Adrenal gland (tissue), 12 donors: ENCODE results near the gene CARS2. TPM values are rescaled to one million over a fixed set of nuclear protein-coding genes. Genes with fewer than 3 reads are reported as not detected.
A peak's percentile ranks its signal among the peaks of the same experiment; 100 is the strongest.
"Not testable (repeated sequence)": the region's sequence is repeated elsewhere in the genome, so short reads cannot be mapped to it uniquely, and the experiment has no call there.

Source experiments
- DNase-seq, 7 donors: peaks; one replicate each; pipeline ENCODE4 v3.0.0-alpha.2; 2019 to 2020
- H3K27ac ChIP-seq, 5 donors: fragments of 200-600 bp; sonication (generic) in 4 of 5; 1 replicate in 3 of 5; 2 replicates in 2 of 5; pipeline versions ENCODE4 v1.5.1 to v1.8.0; 2016 to 2020; ENCODE audit warnings: mild to moderate bottlenecking in 1 of 5
- H3K27me3 ChIP-seq: fragments of 200-600 bp; 2 replicates; pipeline ENCODE4 v1.8.0; 2021
- H3K36me3 ChIP-seq, 2 donors: fragments of 200-600 bp; replicated peaks in 1 of 2; 1 replicate in 1 of 2; 2 replicates in 1 of 2; pipeline versions ENCODE4 v1.5.1 to v1.8.0; 2018 to 2022
- H3K4me1 ChIP-seq, 2 donors: fragments of 200-600 bp; replicated peaks in 1 of 2; 1 replicate in 1 of 2; 2 replicates in 1 of 2; pipeline versions ENCODE4 v1.5.1 to v1.8.0; 2018 to 2021
- H3K4me3 ChIP-seq, 4 donors: fragments of 200-600 bp; sonication (generic) in 3 of 4; one replicate each; pipeline ENCODE4 v1.5.1; 2016 to 2018
- H3K9me3 ChIP-seq, 3 donors: fragments of 200-600 bp; sonication (generic) in 1 of 3; replicated peaks in 1 of 3; 1 replicate in 2 of 3; 2 replicates in 1 of 3; pipeline versions ENCODE4 v1.5.1 to v1.8.0; 2016 to 2021
- POLR2A ChIP-seq, 2 donors: fragments of 450-650 bp; IDR thresholded peaks; one replicate each; pipeline ENCODE4 v1.6.1; 2017; ENCODE audit warnings: antibody characterized with exemption in 2 of 2, mild to moderate bottlenecking in 2 of 2, moderate library complexity in 1 of 2
- WGBS, 4 donors: extraction: QIAGEN DNeasy Blood & Tissue Kit in 2 of 4; methylation state at CpG; one replicate each; pipeline versions ENCODE4 v1.1.5 to v1.1.7; 2013 to 2017; 5-methylcytosine and 5-hydroxymethylcytosine counted together
- intact Hi-C, 2 donors: fragments of 100-400 bp; cut with DNase I; formaldehyde crosslinking; loops; one replicate each; pipeline versions ENCODE4 v1.14.1 to v1.15.0; 2022 to 2023
- polyA plus RNA-seq, 3 donors: library from polyadenylated mRNA; stranded (reverse); fragments of 200-250 nt in 2 of 3; fragments of 350-450 nt in 1 of 3; fragmentation: Illumina TruSeq in 1 of 3; extraction: RNeasy Lipid Tissue Mini Kit (QIAGEN cat#74804) in 1 of 3; gene quantifications; one replicate each; pipeline ENCODE4 v1.2.3, GENCODE V29; 2013 to 2014
- total RNA-seq, 9 donors: library from RNA; depleted of rRNA in 4 of 9; stranded (reverse); fragments of >200 nt in 4 of 9; fragments of 120-200 nt in 1 of 9; fragmentation: NEBNext Ultra II Directional in 1 of 9; extraction: Animal tissue kit (Norgen Biotek cat#: 25700) in 1 of 9; gene quantifications; one replicate each; pipeline versions ENCODE4 v1.1.0 to v1.2.4, GENCODE V29; 2013 to 2023
- TF ChIP-seq, protein P1 (sequence below), 6 experiments: fragments of 450-650 bp in 4 of 6; fragments of 200-600 bp in 2 of 6; sonication (generic) in 1 of 6; IDR thresholded peaks; 1 replicate in 5 of 6; 2 replicates in 1 of 6; pipeline versions ENCODE4 v1.5.1 to v1.8.0; 2016 to 2021; ENCODE audit warnings: antibody characterized with exemption in 6 of 6, mild to moderate bottlenecking in 2 of 6, moderate library complexity in 1 of 6
- donor health status: healthy with polysubstance abuse.
- donor health status: Bipolar disorder and iron deficiency.
- donor health status: DM: yes; HTN: yes; CAD: no.
- donor health status: DM: no; HTN: no; CAD: no.
- donor health status: DM: no; HTN: no; CAD: no.
- donor health status: DM: yes; HTN: yes; CAD: no.

Gene CARS2
- total and polyA plus RNA-seq, 12 donors: 38.5 to 254 (median 59.9) TPM

DNA sequence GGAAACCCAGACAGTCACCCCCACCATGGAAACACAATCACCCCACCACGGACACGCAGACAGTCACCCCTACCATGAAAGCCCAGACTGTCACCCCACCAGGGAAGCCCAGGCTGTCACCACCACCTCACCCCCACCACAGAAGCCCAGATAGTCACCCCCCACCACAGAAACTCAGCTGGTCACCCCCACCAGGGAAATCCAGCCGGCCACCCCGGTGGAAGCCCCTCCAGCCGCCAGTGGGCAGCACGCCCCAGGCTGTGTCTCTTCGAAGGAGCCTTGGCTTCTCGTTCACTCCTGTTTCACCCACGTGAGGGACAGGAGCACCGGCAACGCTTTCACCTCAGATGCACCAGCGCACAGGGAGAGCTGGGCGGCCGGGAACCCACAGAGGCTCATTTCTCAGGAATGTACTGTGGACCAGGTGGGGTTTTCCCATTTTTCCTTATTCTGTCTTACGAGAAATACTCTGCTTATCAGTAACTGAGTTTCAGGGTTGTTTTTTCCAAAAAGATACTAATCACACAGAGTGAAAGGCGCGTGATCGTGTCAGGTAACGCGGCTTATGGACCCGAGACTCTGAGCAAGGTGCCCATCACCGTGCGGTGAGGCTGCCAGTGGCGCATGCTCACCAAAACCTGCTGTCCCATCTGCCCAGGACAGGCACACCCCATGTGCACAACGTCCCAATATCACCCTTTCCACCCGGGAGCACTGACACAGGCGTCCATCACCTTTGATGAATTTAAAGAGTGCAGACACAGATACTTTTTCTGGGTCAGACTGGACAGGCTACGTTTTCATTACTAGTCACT is 28.0 kb downstream of the CARS2 start:
- 88 to 94% (median 92%) methylated on average over 13 to 28 of the region's 28 CpGs for WGBS, 4 donors
- peak in 1 of 7 donors; percentile 31 for DNase-seq
- intact Hi-C loops: no loop called here
- Histone ChIP-seq H3K27me3 (no peaks in the 10 kb centered on the region), H3K36me3 (peaks cover 0 to 49% of the 10 kb centered on the region in 2 donors), H3K4me3 (no peak overlapping the region), H3K9me3 (no peaks in the 10 kb centered on the region), H3K27ac (no peak overlapping the region), H3K4me1 (no peaks in the 10 kb centered on the region)
- no peak for TF ChIP-seq POLR2A (IDR thresholded peaks at IDR 0.05)
- TF ChIP-seq, protein P1, sequence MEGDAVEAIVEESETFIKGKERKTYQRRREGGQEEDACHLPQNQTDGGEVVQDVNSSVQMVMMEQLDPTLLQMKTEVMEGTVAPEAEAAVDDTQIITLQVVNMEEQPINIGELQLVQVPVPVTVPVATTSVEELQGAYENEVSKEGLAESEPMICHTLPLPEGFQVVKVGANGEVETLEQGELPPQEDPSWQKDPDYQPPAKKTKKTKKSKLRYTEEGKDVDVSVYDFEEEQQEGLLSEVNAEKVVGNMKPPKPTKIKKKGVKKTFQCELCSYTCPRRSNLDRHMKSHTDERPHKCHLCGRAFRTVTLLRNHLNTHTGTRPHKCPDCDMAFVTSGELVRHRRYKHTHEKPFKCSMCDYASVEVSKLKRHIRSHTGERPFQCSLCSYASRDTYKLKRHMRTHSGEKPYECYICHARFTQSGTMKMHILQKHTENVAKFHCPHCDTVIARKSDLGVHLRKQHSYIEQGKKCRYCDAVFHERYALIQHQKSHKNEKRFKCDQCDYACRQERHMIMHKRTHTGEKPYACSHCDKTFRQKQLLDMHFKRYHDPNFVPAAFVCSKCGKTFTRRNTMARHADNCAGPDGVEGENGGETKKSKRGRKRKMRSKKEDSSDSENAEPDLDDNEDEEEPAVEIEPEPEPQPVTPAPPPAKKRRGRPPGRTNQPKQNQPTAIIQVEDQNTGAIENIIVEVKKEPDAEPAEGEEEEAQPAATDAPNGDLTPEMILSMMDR (IDR thresholded peaks at IDR 0.05): no peak

DNA sequence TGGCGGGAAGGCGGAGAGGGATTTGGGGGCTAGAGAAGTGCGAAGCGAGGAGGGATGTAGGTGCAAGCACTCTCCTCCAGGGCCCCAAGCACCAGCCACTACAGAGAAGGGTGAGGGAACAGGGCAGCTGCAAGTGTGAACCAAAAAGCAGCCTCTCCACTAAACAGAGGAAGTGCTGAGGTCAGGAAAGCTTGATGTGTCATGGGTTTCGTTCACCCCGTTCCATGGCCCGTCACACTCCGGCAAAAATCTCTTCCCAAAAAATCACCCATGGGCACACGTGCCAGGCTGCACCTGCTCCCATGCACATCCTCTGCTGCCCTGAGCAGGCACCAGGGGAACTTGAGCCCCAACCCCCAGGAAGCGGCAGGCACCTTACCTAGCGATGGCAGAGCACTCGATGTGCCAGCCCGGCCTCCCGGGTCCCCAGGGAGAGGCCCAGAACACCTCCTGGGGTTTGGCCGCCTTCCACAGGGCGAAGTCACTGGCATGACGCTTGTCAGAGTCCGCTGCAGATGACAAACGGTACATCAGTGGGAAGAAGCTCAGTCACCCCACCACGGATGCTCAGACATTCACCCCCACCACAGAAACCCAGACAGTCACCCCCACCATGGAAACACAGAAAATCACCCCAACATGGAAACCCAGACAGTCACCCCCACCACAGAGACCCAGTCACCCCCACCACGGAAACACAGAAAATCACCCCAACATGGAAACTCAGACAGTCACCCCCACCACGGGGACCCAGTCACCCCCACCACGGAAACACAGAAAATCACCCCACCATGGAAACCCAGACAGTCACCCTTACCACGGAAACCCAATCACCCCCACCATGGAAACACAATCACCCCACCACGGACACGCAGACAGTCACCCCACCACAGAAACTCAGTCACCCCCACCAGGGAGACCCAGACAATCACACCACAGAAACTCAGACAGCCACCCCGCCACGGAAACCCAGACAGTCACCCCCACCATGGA is 29.0 kb downstream of the CARS2 start:
- TF ChIP-seq, protein P1 (IDR thresholded peaks at IDR 0.05): no peak
- TF ChIP-seq POLR2A (IDR thresholded peaks at IDR 0.05): no peak
- Histone ChIP-seq H3K9me3 (no peaks in the 10 kb centered on the region), H3K36me3 (peaks cover 0 to 39% of the 10 kb centered on the region in 2 donors), H3K4me3 (no peak overlapping the region), H3K27ac (peak overlapping the region in 1 of 5 donors; percentile 40), H3K4me1 (no peaks in the 10 kb centered on the region), H3K27me3 (no peaks in the 10 kb centered on the region)
- peak in 3 of 7 donors; percentile 31 to 49 (median 35) for DNase-seq
- 83 to 88% (median 87%) methylated on average over 16 to 28 of the region's 28 CpGs for WGBS, 4 donors
- intact Hi-C loops: no loop called here

DNA sequence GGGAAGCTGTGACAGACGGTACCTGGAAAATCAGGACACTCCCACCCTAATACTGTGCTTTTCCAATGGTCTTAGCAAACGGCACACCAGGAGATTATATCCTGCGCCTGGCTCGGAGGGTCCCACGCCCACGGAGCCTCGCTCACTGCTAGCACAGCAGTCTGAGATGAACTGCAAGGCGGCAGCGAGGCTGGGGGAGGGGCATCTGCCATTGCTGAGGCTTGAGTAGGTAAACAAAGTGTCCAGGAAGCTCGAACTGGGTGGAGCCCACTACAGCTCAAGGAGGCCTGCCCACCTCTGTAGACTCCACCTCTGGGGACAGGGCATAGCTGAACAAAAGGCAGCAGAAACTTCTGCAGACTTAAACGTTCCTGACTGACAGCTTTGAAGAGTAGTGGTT is 36.1 kb downstream of the CARS2 start:
- intact Hi-C loops, H3K27ac ChIP-seq, H3K9me3 ChIP-seq, H3K4me1 ChIP-seq, H3K27me3 ChIP-seq, H3K4me3 ChIP-seq: not testable (repeated sequence)
- 70 to 97% (median 96%) methylated on average over 2 to 11 of the region's 11 CpGs for WGBS, 4 donors
- H3K36me3 ChIP-seq: peaks cover 0 to 21% of the 10 kb centered on the region in 2 donors
- DNase-seq: peak in 1 of 7 donors; percentile 44

DNA sequence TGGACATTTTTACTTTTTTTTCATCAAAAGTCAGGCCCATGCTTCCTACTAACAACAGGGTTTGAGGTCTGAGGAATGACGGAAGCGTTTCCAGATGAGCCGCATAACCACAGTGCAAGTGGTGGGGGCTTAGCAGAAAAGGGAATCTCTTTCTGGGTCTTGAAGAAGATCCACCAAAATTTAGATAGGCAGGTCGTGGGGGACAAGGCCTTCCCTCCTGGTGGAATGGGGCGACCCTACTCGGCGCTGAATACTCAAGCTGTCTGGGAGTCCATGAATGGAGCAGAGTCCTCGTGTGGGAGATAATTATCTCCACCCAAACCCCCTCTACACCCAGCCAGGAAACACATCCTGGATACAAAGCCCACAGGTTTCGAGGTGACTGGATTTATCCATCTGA is 36.9 kb downstream of the CARS2 start:
- peak in 1 of 7 donors; percentile 17 for DNase-seq
- TF ChIP-seq, protein P1 (IDR thresholded peaks at IDR 0.05): no peak
- TF ChIP-seq POLR2A (IDR thresholded peaks at IDR 0.05): no peak
- Histone ChIP-seq H3K4me1 (no peaks in the 10 kb centered on the region), H3K4me3 (no peak overlapping the region), H3K27ac (no peak overlapping the region), H3K9me3 (no peaks in the 10 kb centered on the region), H3K27me3 (no peaks in the 10 kb centered on the region), H3K36me3 (peaks cover 0 to 27% of the 10 kb centered on the region in 2 donors)
- intact Hi-C loops: no loop called here
- WGBS, 4 donors: 88 to 97% (median 92%) methylated on average over 9 of the region's 9 CpGs
